Fibroblast of skin of left quadriceps (primary cell): ENCODE measurements around the gene RBFOX1.

ENCODE experiments used
- DNase-seq, 2 experiments: peaks; one replicate each; pipeline ENCODE4 v3.0.0-alpha.2; 2013; ENCODE audit warnings: low read depth in 2 of 2

RBFOX1 gene

DNA sequence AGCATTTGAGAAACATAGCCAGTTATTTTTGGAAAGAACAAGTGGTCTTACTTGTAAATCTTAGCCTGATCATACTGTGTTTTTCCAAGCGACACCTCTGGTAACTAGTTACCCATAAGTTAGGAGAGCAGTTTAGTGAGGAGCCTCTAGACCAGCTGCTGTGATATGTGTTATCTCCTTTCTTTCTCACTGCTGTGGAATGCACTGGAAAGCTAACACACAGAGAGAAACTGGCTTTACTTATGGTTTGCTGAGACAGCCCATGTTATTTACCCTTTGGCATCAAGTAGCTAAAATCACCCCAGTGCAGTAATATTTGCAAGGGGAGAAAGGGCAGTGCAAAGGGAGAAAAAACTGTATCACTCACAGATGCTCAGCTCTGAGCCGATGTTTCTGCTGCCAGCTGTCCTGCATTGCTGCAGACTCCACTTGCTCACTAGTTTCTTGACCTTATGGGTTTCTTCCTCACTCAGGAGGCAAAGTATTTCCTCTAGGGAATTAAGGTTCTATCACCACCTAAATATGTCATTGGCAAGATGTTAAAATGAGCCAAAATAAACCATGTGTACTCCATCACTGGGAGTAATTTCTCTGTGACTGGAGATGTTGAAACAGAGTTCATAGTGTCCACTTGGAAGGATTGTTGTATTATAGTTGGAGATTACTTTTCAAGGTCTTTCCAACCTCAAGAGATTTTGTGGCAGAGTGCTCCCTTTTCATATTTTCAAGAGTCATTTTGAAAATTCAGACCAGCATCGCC lies 2.3 kb downstream of the RBFOX1 start:
- no peak for DNase-seq

DNA sequence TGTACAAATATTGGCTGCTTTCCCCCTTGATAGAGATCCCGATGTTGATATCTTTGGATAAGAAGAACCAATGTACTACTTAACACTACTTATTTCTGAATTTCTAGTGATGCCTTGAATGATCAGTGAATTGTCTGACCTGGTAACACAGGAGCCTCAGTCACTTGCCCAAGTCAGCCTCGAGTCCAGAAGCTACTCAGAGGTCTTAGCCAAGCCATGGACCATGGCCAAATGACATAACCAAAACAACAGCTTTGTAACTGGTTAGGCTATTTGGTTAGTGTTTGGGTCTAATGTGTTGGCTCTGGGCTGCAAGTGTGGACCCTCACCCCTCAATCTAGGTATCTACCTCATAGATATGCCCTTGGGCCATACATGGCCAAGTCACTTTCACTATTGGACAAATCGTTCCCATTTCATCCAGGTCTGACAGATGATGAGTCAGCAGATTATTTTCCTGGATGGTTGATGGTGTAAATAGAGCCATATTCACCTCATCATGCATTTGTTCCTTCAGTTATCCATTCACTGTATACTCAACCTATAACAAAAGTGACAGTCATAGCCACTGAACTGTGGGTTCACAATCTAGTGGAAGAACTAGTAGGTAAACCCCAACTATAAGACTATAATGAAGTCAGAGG lies 3.5 kb downstream of the RBFOX1 start:
- no peak for DNase-seq

DNA sequence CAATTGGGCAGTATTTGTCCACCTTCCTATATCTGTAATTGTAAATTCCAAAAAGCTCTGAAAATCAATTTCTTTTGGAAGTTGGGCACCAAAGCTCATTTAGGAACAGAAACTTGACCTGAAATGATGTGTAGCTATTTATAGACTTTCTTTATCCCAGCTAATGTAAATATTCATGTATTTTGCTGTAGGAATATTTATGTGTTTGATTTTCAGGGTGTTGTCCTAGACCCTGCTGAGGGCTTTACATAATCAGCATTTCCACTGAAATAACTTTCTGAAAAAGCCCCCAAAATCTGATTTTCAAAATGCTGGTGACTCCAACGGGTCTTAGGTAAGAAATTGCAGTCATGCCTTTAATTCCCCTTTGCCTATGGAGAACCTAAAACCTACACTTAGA lies 4.1 kb downstream of the RBFOX1 start:
- no peak for DNase-seq

DNA sequence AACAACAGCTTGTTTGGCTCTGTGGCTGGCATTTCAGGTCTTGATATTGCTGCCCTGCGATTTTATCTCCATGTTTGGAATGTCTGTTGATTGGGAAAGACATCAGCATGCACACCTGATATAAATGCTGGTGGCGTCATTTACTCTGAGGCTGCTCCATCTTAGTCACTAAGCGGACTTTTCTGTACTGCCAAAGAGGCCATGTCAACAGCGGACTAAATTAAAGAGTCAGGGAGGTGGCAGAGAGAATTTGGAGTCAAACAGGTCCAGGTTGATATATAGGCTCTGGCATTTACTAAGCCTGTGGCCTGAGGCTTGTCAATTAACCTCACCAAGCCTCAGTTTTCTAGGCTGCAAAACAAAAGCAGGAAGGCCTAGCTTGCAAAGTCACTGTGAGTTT lies 6.2 kb downstream of the RBFOX1 start:
- no peak for DNase-seq

- no peak for DNase-seq
These were observed 7.1 kb downstream of the RBFOX1 start for GRCh38 chr16:7339700-7340099.

DNA sequence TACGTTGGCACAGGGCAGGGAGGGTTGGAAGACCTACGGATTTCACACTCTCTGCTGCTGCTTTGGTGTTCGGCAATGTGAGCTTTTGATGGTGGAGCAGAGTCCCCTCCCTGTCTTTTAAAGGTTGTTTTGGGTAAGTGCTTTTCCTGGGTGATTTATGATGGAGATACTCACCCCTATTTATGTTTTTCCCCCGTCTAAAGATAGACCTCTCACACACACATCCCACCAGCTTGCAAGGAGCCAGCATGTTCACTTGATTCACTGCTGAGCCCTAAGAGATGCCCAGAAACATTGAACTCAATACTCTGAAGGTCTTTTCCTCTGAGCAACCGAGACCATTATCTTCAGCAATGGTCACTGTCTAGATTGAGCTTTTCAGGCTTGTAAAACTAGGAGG lies 8.3 kb downstream of the RBFOX1 start:
- no peak for DNase-seq

DNA sequence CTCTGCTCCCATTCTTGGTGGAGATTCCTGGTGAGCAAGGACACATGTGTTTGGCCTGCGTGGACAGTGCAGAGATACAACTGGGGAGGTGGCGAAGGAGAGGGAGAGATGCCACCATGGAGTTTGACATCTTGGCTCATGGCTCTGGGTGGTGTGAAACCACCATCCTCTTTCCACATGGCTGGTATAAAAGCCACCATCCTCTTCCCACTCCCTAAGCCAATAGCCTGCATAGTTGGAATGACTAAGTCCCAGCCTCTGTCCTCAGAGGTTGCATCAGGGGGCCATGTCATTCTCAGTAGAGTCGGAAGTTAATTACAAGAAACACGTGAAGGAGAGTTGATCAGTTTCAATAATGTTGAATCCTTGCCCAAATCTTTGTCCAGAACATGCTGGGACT lies 10.0 kb downstream of the RBFOX1 start:
- no peak for DNase-seq

GRCh38 chr16:7343243-7343642 lies 10.6 kb downstream of the RBFOX1 start:
- DNase-seq = no peak

- no peak for DNase-seq
These were observed 12.5 kb downstream of the RBFOX1 start for GRCh38 chr16:7344830-7345780.

GRCh38 chr16:7350806-7351205 lies 18.2 kb downstream of the RBFOX1 start:
- no peak for DNase-seq

GRCh38 chr16:7351610-7352510 lies 19.2 kb downstream of the RBFOX1 start:
- no peak for DNase-seq

DNA sequence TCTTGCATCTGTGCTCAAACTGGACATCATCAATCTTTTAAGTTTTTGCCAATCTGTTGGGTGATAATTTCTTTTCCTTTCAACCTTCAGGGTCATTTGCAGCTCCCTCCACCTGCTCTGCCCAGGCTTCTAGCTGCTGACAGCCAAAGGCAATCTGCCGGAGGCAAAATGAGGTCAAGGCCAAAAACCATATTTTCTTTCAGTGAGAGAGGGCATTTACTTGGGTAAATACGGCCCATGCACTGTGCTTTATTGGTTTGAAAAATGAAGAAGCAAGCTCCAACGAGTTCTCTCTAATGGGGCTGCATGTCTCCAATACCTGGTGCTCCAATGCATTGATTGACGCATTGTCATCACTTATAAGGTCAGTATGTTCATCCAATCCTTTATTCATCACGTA lies 23.1 kb downstream of the RBFOX1 start:
- no peak for DNase-seq

DNA sequence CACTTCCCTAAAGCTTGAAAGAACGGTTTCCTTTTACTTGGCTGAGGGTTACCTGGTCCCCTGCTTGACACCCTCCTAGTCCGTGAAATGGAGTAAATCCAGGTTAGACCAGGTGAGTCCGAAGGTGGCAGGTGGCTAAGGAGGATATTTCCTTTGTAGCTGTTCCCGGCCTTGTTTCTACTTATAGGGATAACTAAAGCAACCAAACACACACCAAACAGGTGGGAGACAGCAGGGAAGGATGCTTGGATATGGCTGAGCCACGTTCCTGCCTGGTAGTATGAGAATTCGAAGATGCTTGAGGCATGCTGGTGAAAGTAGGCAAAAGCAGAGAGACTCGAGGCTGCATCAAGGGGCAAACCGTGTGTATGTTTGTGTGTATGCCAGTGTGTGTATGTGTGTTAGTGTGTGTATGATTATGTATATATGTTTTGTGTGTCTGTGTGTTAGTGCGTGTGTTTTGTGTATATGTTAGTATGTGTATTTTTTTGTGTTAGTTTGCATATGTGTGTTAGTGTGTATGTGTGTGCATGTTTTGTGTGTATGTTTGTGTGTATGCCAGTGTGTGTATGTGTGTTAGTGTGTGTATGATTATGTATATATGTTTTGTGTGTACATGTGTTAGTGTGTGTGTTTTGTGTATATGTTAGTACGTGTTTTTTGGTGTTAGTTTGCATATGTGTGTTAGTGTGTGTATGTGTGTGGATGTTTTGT lies 28.9 kb downstream of the RBFOX1 start:
- DNase-seq = no peak

DNA sequence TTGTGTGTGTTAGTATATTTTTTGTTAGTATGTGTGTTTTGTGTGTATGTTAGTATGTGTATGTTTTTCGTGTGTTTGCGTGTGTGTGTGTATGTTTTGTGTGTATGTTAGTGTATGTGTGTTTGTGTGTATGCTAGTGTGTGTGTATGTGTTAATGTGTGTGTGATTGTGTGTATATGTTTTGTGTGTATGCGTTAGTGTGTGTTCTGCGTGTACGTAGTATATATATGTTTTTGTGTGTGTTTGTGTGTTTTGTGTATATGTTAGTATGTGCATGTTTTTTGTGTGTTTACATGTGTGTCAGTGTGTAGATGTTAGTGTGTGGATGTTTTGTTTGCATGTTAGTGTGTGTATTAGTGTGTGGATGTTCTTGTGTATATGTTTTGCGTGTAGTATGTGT lies 29.6 kb downstream of the RBFOX1 start:
- DNase-seq = no peak

DNA sequence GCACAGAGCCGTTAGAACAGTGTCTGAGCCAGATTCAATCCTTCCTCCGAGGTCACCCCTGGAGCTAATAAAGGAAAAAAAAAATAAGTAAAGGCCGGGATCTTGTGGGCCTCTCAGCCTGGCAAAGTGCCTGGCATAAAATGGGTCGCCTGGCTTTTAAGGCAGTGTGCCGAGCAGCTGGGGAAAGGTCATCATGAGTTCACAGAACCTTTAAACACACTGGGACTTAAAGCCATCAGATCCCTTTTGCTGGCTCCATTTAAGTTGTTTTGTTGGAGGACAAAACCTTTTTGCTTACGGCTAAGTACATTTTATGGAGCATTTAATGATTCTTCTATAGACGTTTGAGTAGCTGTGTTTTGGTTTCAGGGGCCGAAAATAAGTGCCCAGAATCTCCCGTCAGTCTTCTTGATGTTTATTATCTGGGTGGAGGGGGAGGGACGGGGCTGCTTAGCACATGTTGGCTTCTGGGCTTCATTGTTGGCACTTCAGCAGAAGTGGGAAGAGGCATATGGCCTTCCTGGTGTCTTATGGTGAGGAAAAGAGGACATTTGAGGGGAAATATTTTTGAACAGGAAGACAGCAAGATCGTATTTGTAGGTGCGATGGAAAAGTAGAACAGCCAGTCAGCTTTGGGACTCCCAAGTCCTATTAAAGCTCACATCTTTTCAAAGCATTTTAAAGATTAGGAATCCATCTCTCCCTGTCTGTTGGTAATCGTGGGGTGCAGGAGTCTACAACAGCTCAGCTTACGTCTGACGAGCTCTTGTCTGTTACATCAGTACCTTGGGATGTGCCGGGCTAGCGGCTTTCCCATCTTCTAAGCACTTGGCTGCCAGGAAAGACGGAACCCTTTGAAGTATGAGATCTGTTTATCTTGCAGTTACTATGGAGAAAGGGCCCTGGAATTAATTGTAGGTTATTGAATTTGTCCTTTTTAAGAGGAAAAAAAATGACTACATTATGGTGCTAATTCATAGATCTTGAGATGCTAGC lies 31.1 kb downstream of the RBFOX1 start:
- DNase-seq = no peak

GRCh38 chr16:7366041-7366440 lies 33.4 kb downstream of the RBFOX1 start:
- no peak for DNase-seq

GRCh38 chr16:7366993-7367880 lies 34.6 kb downstream of the RBFOX1 start:
- no peak for DNase-seq

DNA sequence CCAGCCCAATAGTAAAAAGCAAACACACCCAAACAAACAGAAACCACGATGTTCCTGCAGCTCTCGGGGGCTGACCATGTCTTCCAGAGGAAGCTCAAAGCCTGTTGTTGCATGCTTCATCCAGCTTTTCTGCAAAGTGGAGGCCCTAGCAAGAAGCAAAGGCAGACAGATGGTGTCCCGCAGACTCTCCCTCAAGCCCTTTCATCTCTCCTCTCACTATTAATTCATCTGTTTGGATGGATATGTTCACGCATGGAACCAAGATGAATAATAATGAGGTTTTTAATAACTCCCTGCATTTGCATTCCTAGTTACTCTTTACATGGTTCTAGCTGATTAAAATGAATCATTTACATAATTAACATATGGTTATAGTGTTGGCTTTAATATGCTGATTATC lies 36.6 kb downstream of the RBFOX1 start:
- DNase-seq = no peak

DNA sequence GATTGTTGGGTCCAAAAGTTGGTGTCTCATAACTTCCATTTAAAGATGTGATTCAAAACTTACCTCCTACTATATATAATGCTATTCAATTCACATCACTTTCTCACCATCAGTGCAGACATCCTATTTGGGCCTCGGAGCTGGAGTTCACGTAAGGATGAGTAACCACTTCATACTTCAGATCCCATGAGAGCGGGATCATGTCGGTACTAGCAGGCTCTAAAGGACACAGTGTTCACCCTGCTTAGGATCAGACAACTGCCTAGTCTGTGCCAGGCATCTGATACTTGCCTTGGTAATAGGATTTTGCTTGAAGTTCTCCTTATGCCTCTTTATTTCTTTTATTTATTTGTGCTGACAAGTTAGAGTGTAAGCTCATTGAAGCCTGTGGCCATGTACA lies 39.5 kb downstream of the RBFOX1 start:
- DNase-seq = no peak
